ENCODE measurements around the gene VEGFB.

- TF ChIP-seq SP1 (IDR thresholded peaks at IDR 0.05) (no peak), SUZ12 (IDR thresholded peaks at IDR 0.05) (no peak), CTBP1 (IDR thresholded peaks at IDR 0.05; ENCODE audit: borderline replicate concordance) (no peak), BHLHE40 (IDR thresholded peaks at IDR 0.05; ENCODE audit: borderline replicate concordance) (no peak), PKNOX1 (IDR thresholded peaks at IDR 0.05) (no peak), FOXK2 (IDR thresholded peaks at IDR 0.05) (no peak)
Measured at GRCh38 chr11:64208796-64209562, 25.4 kb upstream of the VEGFB start.
